ENCODE measurements around the gene SLCO1B1. TPM values are rescaled to one million over a fixed set of nuclear protein-coding genes. Genes with fewer than 3 reads are reported as not detected.
A peak's percentile ranks its signal among the peaks of the same experiment; 100 is the strongest.
"Not testable (repeated sequence)": the region's sequence is repeated elsewhere in the genome, so short reads cannot be mapped to it uniquely, and the experiment has no call there.

SLCO1B1 gene
- total and polyA plus RNA-seq, 2 of the 8 experiments (the other 6 are each of a cell fraction or from before 2014, with no cell fraction given), result 0.13 TPM; not detected in 1

DNA sequence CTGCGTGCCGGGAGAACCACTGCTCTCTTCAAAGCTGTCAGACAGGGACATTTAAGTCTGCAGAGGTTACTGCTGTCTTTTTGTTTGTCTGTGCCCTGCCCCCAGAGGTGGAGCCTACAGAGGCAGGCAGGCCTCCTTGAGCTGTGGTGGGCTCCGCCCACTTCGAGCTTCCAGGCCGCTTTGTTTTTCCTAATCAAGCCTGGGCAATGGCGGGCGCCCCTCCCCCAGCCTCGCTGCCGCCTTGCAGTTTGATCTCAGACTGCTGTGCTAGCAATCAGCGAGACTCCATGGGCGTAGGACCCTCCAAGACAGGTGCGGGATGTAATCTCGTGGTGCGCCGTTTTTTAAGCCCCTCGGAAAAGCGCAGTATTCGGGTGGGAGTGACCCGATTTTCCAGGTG lies 83.4 kb downstream of the SLCO1B1 start:
- peak; percentile 21 to 61 for DNase-seq (ENCODE audit: low read depth in 1 of 2, low spot score in 2 of 2)
- H3K9me3 ChIP-seq (ENCODE audit: insufficient read depth in 2 of 2, low read depth in 1 of 2, low read length in 1 of 2); H3K23me2 ChIP-seq (ENCODE audit: low read depth, low read length); H3K79me2 ChIP-seq (ENCODE audit: control insufficient read depth in 1 of 2, insufficient read depth in 2 of 2, low read length in 2 of 2); H3K18ac ChIP-seq (ENCODE audit: extremely low read depth, low read length); H3K56ac ChIP-seq (replicated peaks; ENCODE audit: insufficient read length, low read depth, low read length); H3K27me3 ChIP-seq (replicated peaks in 1 of 4; ENCODE audit: control insufficient read depth in 3 of 4, extremely low read depth in 1 of 4, insufficient read depth in 3 of 4, low read length in 3 of 4); H2BK15ac ChIP-seq (ENCODE audit: low read length); H2BK120ac ChIP-seq (replicated peaks; ENCODE audit: low read depth, low read length); H2AFZ ChIP-seq (ENCODE audit: low read length); H3K79me1 ChIP-seq (ENCODE audit: low read depth, low read length); H3K36me3 ChIP-seq (ENCODE audit: control insufficient read depth in 2 of 4, insufficient read depth in 4 of 4, low read length in 3 of 4); H2BK5ac ChIP-seq (ENCODE audit: low read depth, low read length); H4K5ac ChIP-seq (ENCODE audit: insufficient read length, low read depth, low read length); H3K23ac ChIP-seq (ENCODE audit: insufficient read length); H2BK12ac ChIP-seq (ENCODE audit: low read depth, low read length); H4K91ac ChIP-seq (replicated peaks; ENCODE audit: insufficient read length, low read length); FAIRE-seq; H4K20me1 ChIP-seq (replicated peaks in 1 of 2; ENCODE audit: control insufficient read depth in 1 of 2, insufficient read depth in 2 of 2, low read length in 2 of 2); H3K4me1 ChIP-seq (replicated peaks in 1 of 4; ENCODE audit: control insufficient read depth in 3 of 4, insufficient read depth in 4 of 4, low read length in 3 of 4); H2AK5ac ChIP-seq (ENCODE audit: low read depth, low read length); H3K4ac ChIP-seq (replicated peaks; ENCODE audit: insufficient read length, low read depth, low read length); H3K27ac ChIP-seq (ENCODE audit: low read depth, low read length); H4K8ac ChIP-seq (ENCODE audit: extremely low read depth, insufficient read depth, low read length); H3K14ac ChIP-seq (ENCODE audit: insufficient read length); H2BK20ac ChIP-seq (ENCODE audit: low read length): not testable (repeated sequence)
- Histone ChIP-seq H3K9ac (replicated peaks in 1 of 4; ENCODE audit: extremely low read depth in 1 of 4, low read depth in 3 of 4, low read length in 3 of 4) (peak overlapping the region in 1 of 4 experiments; percentile 48; a peak in 3 of 7 replicates), H3K4me2 (ENCODE audit: insufficient read depth in 1 of 2, low read depth in 2 of 2, low read length in 2 of 2) (peak overlapping the region in 1 of 2 experiments; percentile 70; a peak in 2 of 4 replicates), H3K4me3 (ENCODE audit: extremely low read depth in 1 of 4, insufficient read depth in 2 of 4, low read depth in 3 of 4, low read length in 4 of 4) (peak overlapping the region in 2 of 4 experiments; percentile 39 to 40; a peak in 3 of 8 replicates)
- TF ChIP-seq YY1 (IDR thresholded peaks at IDR 0.05; ENCODE audit: low read depth, low read length), result peak; percentile 43; the same call in 1 of the 2 replicates
- WGBS, 2 experiments (ENCODE audit: extremely low coverage in 1 of 2, insufficient coverage in 1 of 2, insufficient read length in 1 of 2, insufficient replicate concordance in 2 of 2, low coverage in 1 of 2, low lambda C conversion rate in 2 of 2, missing lambda C conversion rate in 1 of 2), result 45% methylated on average over 10 of the region's 19 CpGs; no CpG with 5 or more reads in 1 of the 2 experiments
- CTCF ChIA-PET (ENCODE audit: partially characterized antibody), result interaction anchor here (0.5 kb wide), 1 partner anchor 1425 kb away, joined by 3 read pairs; no protein-coding TSS in a partner anchor
- POLR2A ChIA-PET (ENCODE audit: partially characterized antibody), result interaction anchor here (1.6 kb wide), 1 partner anchor 12 kb away, joined by 4 read pairs; no protein-coding TSS in a partner anchor

All from H1 (cell line).